IPS-NIHi7 (cell line): ENCODE results near the gene CTNNBIP1.

Experiments
- DNase-seq: peaks from one replicate; pipeline ENCODE4 v3.0.0; 2012; ENCODE audit warnings: mixed read lengths; ENCODE audit errors: extremely low spot score

Gene CTNNBIP1

DNA sequence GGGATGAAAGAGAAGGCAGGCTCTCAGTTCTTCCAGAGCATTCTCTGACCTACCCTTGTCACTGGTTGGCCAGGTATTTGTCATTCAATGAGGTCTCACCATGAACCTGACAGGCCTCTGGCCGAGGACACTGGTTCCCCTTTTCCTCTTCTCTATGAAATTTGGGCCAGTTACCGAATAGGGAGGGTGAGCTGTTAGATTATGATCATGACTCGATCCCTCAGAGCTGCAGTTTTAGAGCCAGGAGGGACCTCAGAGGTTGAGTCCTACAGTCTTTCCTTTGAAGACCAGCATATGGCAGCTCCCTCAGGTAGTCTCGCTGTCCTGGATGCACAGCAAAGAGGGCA lies 56.8 kb downstream of the CTNNBIP1 start:
- no peak for DNase-seq

DNA sequence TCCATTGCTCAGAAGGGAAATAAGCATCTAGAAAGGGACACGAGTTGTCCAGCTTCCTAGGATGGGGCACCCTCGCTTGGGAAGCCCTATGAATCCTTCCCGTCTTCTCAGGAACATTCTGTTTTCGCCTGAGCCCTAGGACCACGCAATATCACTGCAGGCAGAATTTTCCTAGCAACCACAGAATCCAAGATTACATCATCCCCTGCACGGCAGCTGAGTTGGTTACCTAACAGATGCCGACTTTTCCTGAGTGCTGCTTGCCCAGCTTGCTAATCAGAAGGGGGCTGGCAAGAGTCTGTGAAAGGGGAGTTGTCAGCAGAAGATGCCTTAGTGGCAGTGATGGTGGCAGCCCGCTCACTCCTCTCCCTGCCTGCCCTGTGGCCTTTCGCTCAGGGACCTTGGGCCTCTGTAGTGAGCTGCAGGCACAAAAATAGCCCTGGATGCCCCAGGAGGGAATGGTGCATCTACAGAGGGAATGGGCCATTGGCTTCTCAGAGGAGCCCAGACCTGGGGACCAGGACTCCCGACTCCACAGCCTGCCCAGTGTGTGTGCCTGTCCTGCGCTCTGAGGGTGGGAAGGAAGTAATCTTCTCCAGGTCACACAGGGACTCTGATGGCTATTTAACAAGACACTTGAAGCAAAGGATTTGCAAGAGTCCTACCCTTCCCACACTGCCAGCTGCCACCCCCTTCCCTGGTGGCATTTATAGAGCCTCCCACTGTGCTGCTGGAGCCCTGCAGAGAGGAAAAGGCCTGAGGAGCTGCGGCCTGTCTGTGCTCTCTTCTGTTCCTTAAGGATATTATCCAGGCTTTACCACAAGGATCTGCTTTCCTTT lies 57.4 kb downstream of the CTNNBIP1 start:
- DNase-seq, result no peak

DNA sequence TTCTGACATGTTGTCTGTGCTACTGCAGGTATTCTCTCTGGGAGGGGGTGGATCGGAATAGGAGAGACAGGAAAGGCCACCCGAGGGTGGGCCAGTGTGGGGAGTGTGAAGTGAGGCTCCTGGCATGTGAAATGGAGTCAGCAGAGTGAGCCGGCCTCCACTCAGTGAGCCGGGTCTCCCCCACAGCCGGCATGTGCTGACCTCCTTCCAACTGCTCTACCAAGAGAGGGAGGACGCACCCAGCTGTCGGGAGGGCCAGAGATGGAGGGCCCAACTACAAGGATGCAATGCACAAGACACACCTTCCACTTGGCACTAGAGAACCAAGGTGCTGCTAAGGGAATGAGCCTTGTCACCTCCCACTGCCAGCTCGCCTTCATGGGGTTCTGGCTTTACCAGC lies 58.1 kb downstream of the CTNNBIP1 start:
- DNase-seq, result no peak

- no peak for DNase-seq
Measured at GRCh38 chr1:9850442-9851162, 59.5 kb downstream of the CTNNBIP1 start.

DNA sequence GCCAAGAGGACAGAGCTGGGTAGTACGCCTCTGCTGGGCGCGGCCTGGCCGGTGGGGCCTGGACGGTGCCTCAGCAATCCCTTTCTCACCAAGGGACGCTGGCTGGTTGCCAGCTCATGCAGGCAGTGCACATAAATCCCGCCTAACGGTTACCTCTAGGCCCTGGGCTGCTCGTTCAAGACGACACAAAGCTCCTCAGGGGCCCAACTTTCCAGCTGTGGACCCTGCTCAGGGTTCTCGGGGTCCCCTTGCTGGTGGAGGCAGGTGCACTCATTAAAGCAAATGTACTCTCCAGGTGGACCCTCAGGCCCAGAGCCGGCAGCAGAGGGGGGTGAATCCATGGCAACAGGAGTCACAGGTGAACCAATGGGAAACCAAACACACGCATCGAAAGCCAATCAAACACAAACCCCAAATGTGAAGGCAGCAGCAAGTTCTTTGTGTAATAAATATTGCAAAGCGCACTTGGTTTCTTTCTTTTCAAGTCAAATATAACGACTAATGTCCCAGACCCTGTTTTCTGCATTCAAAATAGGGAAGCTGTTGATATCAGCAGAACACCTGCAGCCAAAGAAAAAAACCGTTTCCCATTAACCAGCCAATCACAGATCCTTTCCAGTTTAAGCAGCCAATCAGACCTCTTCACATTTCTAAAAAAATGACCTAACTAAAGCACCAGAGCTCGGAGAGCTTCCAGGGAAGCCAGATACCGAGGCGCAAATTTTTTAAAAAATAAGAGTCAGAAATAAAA lies 60.2 kb downstream of the CTNNBIP1 start:
- peak; percentile 66 for DNase-seq

GRCh38 chr1:9848022-9848421 lies 62.0 kb downstream of the CTNNBIP1 start:
- no peak for DNase-seq

GRCh38 chr1:9847269-9847668 lies 62.8 kb downstream of the CTNNBIP1 start:
- DNase-seq, result no peak

DNA sequence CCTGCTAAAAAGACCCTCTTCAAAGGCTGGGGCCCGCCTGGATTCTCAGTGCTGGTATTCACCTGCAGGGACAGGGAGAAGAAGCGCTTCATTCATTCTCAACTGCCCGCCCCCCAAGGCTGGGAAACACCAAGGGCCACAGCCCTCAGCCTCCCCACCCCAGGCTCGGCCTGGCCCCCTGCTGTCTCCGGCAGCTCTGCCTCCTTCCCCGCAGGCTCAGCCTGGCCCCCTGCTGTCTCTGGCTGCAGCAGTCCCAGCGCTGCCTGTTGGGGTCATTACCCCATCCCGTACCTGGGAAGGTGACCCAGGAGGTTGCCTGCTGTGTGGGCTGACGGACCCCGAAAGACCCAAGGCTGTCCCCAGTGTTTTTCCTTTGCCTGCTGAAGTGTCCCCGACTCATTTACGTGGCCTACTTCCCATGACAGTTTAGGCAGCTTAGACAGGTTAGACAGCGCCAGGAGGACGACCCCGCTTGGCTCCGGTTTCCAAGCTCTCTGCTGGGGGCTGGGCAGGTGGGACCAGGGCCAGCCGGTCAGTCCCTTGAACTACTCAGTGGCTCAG lies 63.4 kb downstream of the CTNNBIP1 start:
- DNase-seq, result no peak

DNA sequence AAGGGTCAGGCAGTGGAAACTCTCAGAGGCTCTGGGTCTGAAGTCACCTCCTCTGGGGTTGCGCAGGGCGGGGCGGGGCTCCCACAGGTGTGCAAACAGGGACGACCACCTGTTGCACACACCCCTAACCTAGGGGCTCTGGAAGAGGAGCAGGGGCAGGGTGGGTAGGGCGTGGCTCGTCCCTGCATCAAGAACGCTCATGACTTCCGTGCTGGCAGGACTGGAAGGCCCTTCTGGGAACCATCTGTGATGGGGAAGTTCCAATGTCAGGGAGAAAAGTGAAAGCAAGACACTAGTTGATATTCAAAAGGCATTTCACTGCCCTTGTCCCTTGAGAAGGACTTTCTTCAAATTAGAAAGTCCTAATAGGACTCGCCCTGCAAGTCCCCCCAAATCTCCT lies 64.2 kb downstream of the CTNNBIP1 start:
- no peak for DNase-seq

DNA sequence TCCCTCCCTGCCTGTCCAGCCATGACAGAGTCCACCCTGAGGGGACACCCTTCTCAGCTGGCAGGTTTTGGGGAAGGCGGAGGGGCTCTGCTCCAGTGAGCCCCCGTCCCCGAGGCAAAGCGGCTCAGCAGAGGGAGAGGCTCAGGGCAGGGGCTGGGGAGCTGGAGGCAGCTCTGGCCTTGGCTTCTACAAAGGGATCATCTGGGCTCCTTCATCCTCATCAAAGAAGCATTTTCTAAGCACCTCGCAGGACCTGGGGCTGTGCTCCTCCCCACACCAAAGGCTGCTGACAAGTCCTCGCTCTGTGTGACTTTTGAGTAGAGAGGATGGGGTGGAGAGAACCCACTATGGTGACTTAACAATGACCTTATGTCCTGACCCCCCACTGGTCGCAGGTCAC lies 65.3 kb downstream of the CTNNBIP1 start:
- no peak for DNase-seq

DNA sequence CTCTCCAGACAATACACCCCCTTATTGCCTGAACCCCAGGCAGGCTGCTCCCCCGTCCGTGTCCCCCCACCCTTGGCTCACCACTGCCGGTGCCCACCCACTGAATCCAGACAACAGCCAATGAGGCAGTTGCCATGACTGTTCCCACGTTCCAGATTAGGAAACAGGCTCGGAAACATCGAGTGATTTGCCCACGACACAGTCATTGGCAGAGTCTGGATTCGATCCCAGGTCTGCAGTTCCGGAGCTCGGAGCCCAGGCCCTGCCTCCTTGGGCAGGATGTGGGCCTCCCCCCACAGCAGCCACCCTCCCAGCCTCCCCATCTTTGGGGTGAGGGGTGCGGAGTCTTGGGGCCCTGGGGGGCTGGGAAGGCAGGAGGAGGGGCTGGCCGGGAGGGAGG lies 66.0 kb downstream of the CTNNBIP1 start:
- DNase-seq, result no peak

- no peak for DNase-seq
Measured at GRCh38 chr1:9843576-9843945, 66.5 kb downstream of the CTNNBIP1 start.

DNA sequence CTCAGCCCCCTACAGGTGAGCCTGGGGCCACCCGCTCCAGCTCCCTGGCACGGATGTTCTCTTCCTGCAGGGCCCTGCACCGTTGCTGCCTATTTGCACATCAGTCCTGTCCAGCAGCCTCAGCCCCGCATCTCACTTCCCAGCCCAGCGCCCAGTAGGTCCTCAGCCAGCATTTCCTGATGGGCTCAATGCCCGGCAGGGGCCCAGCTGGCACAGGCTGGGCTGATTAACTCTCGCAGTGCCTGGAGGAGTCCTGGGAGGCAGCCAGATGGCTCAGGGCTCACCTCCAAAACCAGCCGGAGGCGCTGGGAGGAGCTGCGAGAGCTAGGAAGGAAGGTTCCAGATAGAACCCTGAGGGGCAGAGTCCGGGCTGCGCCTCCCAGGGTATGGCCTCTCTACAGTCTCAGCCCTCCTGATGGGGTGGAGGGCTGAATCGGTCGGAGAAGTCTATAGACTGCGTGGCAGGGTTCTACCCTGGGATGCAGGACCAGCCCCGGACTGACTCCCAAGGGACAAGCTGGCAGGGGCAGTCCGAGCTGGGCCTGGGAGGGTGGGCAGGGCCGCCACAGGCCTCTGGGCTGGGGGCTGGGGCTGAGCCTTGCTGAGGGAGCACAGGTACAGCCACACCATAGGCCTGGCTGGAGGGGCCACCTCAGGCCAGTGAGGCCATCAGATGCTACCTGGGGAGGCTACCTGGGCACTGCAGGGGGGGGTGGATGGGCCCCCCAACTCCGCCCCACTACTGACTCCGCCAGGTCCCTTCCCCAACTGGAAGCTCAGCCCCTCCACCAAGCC lies 67.1 kb downstream of the CTNNBIP1 start:
- no peak for DNase-seq

DNA sequence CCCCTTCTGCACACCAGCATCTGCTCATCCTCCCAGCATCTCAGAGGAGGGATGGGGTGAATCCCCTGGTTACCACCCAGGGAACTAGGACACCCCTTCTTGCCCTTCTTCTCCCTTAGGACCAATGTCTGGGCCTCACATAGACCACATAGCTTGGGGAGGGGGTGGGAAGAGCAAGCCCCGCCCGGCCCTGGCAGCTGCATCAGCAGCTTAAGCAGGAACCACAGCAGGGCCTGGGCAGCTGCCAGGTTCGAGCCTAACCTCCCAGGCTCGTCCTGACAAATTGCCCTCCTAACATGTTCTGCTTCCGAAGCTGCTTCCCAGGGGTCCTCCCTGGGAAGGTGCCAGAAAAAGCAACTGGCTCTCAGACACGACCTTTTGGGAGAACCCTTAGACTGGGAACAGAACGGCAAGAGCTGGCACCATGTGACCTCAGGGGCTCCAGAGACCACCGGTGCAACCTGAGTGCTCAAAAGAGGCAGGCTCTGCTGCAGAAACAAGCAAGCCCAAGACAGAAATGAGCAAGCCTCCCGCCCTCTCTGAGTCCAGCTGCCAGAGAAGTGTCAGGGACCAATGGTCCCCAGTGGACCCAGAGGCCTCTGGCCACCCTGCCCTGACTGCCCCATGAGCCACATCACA lies 67.9 kb downstream of the CTNNBIP1 start:
- DNase-seq, result no peak

DNA sequence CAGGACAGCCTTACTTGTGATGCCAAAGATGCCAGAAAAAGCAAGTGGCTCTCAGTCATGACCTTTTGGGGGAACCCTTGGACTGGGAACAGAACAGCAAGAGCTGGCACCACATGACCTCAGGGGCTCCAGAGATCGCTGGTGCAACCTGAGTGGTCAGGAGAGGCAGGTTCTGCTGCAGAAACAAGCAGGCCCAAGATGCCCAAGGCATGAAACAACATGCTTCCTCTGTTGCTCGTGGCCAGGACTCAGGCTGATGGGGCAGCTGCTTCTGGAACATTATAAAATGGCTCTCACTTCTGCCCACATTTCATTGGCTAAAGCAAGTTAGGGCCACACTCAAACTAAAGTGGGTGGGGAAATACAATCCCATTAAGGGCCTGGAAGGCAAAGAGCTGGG lies 68.6 kb downstream of the CTNNBIP1 start:
- no peak for DNase-seq

- DNase-seq, result peak; percentile 7
Measured at GRCh38 chr1:9840176-9840575, 69.9 kb downstream of the CTNNBIP1 start.

DNA sequence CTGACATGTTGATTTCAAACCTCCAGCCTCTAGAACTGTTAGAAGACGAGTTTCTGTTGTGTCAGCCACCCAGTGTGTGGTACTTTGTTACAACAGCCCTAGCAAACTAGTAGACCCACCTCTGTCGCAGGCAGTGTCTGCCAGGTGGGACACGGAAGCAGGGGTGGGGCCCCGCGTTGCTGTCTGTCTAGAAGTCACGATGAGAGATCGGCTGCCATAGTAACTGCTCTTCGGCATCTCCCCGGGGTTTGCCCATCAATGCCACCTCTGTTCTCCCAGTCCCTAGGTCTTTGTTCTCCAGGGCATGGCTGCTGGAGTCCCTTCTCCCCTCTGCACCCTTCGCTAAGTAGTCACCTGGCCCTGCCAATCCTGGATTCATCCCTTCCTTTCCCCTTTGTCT lies 71.1 kb downstream of the CTNNBIP1 start:
- DNase-seq, result no peak

DNA sequence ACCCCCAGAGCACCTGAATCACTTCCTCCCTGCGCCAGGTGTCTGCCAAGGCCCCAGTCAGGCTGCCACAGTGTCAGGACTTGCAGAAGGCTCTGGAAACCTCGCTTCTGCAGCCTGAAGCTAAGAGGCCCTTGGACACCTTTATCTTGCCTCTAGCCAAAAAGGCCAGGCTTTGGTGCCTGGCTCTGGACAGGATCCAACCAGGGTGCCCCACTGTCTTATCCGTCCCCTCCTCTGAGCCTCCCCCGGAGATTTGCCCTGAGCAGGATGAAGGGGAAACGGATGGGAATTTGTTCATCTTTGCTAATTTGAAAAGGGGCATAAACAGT lies 73.5 kb downstream of the CTNNBIP1 start:
- peak; percentile 8 for DNase-seq

GRCh38 chr1:9835758-9836631 lies 74.1 kb downstream of the CTNNBIP1 start:
- peak; percentile 83 for DNase-seq

DNA sequence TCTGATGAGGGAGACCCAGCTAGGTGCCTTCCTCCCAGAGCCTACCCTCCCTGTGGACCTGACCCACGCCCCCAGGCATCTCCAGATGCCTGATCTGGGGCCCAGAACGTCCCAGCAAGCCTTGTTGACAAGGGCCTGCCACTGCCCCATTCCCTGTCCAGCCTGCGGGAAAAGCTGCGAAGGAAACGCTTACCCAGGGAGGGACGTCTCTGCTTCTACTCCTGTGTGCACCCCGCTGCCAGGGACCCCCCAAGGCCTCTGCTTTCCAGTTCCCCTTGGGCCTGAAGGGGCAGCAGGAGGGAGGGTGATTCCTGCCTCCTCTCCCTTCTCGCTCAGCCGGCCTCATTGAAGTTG lies 74.7 kb downstream of the CTNNBIP1 start:
- DNase-seq, result no peak
